GM19455 (cell line): ENCODE measurements around the gene RPL10A.
"Not testable (repeated sequence)": the region's sequence is repeated elsewhere in the genome, so short reads cannot be mapped to it uniquely, and the experiment has no call there.

Experiments
- ATAC-seq: cut with Tn5 transposase; IDR thresholded peaks from one replicate; pipeline ENCODE4 v1.9.1; 2021; ENCODE audit not compliant: unreplicated experiment

The RPL10A gene

GRCh38 chr6:35508027-35508426, 39.8 kb downstream of the RPL10A start:
- no peak for ATAC-seq

DNA sequence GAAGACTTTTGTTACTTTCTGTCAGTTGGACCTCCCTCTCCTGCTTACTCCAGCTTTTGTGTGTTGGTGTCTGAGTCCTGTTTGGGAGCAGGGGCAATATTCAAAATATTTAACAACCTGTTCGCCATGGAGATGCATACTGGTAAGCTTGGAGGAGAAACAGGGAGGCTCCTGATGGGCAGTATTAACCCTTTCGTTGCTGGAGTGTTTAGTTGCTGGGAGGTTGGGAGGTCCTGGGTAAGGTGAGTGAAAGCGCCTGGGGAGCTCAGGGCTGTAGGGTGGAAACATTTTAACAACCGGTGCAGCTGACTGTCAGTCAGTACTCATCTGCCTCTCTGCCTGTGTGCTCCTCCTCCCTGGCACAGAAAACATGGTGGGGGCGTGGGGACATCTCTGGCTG, 40.3 kb downstream of the RPL10A start:
- no peak for ATAC-seq

- ATAC-seq, result no peak
Measured at GRCh38 chr6:35510916-35511561, 42.8 kb downstream of the RPL10A start.

DNA sequence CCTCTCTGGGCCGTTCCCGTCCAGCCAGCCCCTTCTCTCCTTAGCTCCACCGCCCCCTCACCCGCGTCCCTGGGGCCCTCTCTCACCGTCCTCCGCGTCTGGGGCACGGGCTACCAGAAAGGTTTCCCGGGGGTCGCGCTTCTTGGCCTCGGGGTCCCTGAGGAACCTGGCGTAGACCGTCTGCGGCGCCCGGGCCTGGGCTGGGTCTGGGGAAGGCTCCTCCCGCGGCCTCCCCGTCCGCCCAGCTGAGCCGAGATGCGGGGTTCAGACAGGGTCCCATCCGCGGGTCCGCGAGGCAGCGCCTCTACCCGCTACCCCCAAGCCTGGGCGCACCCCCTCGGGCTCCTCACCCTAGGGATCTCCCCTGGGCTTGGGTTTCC, 43.4 kb downstream of the RPL10A start:
- no peak for ATAC-seq

- ATAC-seq, result no peak
Measured at GRCh38 chr6:35512006-35512405, 43.8 kb downstream of the RPL10A start.

GRCh38 chr6:35512740-35513139, 44.5 kb downstream of the RPL10A start, which contains the start of gene TULP1:
Gene TULP1 (minus strand): TSS chr6:35512896. CDS start chr6:35512858, 38 bp downstream.
- no peak for ATAC-seq

GRCh38 chr6:35514587-35514986, 46.4 kb downstream of the RPL10A start:
- no peak for ATAC-seq

GRCh38 chr6:35515939-35516338, 47.7 kb downstream of the RPL10A start:
- not testable (repeated sequence) for ATAC-seq

- ATAC-seq, result no peak
Measured at GRCh38 chr6:35516712-35517111, 48.5 kb downstream of the RPL10A start.

- not testable (repeated sequence) for ATAC-seq
Measured at GRCh38 chr6:35517978-35518377, 49.8 kb downstream of the RPL10A start.

- ATAC-seq, result no peak
Measured at GRCh38 chr6:35518566-35519312, 50.5 kb downstream of the RPL10A start.

- no peak for ATAC-seq
Measured at GRCh38 chr6:35519313-35520015, 51.3 kb downstream of the RPL10A start.
